Brain microvascular endothelial cell (primary cell): ENCODE results near the gene ZNF556.

Experiments
- DNase-seq: peaks from one replicate; pipeline ENCODE4 v3.0.0-alpha.2; 2020
- H3K27ac ChIP-seq: fragments of 250-450 bp; sonication (Bioruptor Pico); 2 replicates; pipeline ENCODE4 v1.5.1; 2020; ENCODE audit warnings: mild to moderate bottlenecking, moderate library complexity
- H3K27me3 ChIP-seq: fragments of 250-450 bp; sonication (Bioruptor Pico); replicated peaks from 2 replicates; pipeline ENCODE4 v1.5.1; 2020; ENCODE audit warnings: mild to moderate bottlenecking
- H3K36me3 ChIP-seq: fragments of 250-450 bp; sonication (Bioruptor Pico); replicated peaks from 2 replicates; pipeline ENCODE4 v1.5.1; 2020; ENCODE audit warnings: mild to moderate bottlenecking
- H3K4me3 ChIP-seq: 2 replicates; pipeline ENCODE4 v1.5.1; 2011; ENCODE audit warnings: low read depth, mild to moderate bottlenecking, control low read depth, low read length, moderate library complexity
- CTCF ChIP-seq: IDR thresholded peaks from 2 replicates; pipeline ENCODE4 v1.5.1; 2011; ENCODE audit warnings: low read depth, mild to moderate bottlenecking, moderate library complexity, low read length, control low read depth, inconsistent platforms; ENCODE audit errors: missing control alignments
- in situ Hi-C: cut with HindIII; loops from 2 replicates; pipeline ENCODE4 v1.10.0; 2017; ENCODE audit warnings: low sequenced_read_pairs, low pct_ligation_motif_present

The ZNF556 gene

GRCh38 chr19:2856457-2857050 is 10.6 kb upstream of the ZNF556 start:
- no peak for DNase-seq
- TF ChIP-seq CTCF, result no peak
- in situ Hi-C loops, result no loop called here
- Histone ChIP-seq H3K27me3 (no peaks in the 10 kb centered on the region), H3K4me3 (no peak overlapping the region), H3K27ac (no peak overlapping the region), H3K36me3 (peaks cover 30% of the 10 kb centered on the region)

- Histone ChIP-seq H3K27me3 (no peaks in the 10 kb centered on the region), H3K4me3 (no peak overlapping the region), H3K36me3 (peaks cover 8% of the 10 kb centered on the region), H3K27ac (no peak overlapping the region)
- in situ Hi-C loops, result no loop called here
- DNase-seq, result no peak
- no peak for TF ChIP-seq CTCF
Observed at GRCh38 chr19:2858864-2859263, 8.3 kb upstream of the ZNF556 start.

GRCh38 chr19:2863816-2864215 is 3.3 kb upstream of the ZNF556 start:
- Histone ChIP-seq H3K27ac (no peak overlapping the region), H3K4me3 (no peak overlapping the region), H3K36me3 (no peaks in the 10 kb centered on the region), H3K27me3 (no peaks in the 10 kb centered on the region)
- DNase-seq, result no peak
- TF ChIP-seq CTCF, result no peak
- in situ Hi-C loops, result no loop called here

GRCh38 chr19:2865334-2866100 is 1.6 kb upstream of the ZNF556 start:
- in situ Hi-C loops, result no loop called here
- no peak for DNase-seq
- no peak overlapping the region for H3K27ac ChIP-seq
- H3K4me3 ChIP-seq, result no peak overlapping the region
- no peaks in the 10 kb centered on the region for H3K27me3 ChIP-seq
- no peaks in the 10 kb centered on the region for H3K36me3 ChIP-seq
- no peak for TF ChIP-seq CTCF

- no peaks in the 10 kb centered on the region for H3K27me3 ChIP-seq
- in situ Hi-C loops, result no loop called here
- no peak for TF ChIP-seq CTCF
- no peak for DNase-seq
- H3K36me3 ChIP-seq, result no peaks in the 10 kb centered on the region
- H3K27ac ChIP-seq, result no peak overlapping the region
- no peak overlapping the region for H3K4me3 ChIP-seq
Observed at GRCh38 chr19:2866495-2867024, 575 bp upstream of the ZNF556 start.

GRCh38 chr19:2869618-2870017 is 2.5 kb downstream of the ZNF556 start:
- no peaks in the 10 kb centered on the region for H3K36me3 ChIP-seq
- no peaks in the 10 kb centered on the region for H3K27me3 ChIP-seq
- in situ Hi-C loops, result no loop called here
- TF ChIP-seq CTCF, result no peak
- DNase-seq, result no peak
- H3K27ac ChIP-seq, result no peak overlapping the region
- H3K4me3 ChIP-seq, result no peak overlapping the region
